Measurements from ENCODE around the gene RNF31.

RNF31 gene

DNA sequence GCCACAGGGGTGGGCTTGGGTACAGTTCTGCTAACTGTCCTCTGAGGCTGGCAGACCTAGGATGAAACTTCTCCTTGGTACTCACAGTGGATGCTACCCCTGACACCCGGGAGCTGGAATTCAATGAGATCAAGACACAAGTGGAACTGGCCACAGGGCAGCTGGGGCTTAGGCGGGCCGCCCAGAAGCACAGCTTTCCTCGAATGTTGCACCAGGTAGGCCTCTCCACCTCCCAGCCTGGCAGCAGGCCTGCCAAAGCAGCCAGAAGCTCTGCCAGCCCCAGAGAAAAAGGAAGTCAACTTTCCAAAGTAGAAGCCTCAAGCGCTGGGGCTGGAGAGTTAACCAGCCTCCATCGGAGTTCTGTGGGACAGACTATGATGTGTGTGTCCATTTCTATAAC is 30.1 kb upstream of the RNF31 start:
- DNase-seq = no peak

DNA sequence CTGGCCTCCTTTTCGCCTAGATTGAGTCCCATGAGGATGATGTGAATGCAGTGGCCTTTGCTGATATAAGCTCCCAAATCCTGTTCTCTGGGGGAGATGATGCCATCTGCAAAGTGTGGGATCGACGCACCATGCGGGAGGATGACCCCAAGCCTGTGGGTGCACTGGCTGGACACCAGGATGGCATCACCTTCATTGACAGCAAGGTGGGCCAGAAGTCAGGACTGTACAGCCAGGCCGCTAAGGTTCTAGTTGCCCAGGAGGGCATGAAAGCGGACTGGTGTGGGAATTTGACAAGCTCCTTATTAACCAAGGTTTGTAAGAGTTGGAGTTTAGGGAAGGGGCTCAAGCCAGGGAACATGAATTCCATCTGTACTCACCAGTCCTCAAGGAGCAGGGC is 27.6 kb upstream of the RNF31 start:
- DNase-seq = no peak

DNA sequence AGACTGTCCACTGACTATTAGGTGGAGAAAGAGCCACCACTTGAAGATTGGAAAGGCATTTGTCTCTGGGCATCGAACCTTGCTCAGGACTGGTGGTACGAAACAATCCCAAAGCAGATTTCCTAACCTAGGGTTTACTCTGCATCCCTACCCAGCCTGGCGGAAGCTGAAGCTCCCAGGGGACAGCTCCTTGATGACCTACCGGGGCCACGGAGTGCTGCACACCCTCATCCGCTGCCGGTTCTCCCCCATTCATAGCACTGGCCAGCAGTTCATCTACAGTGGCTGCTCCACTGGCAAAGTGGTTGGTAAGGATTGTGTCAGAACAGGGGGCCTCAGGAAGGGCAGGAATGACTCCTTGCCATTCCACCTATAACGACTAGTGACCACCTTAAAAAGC is 26.1 kb upstream of the RNF31 start:
- no peak for DNase-seq

DNA sequence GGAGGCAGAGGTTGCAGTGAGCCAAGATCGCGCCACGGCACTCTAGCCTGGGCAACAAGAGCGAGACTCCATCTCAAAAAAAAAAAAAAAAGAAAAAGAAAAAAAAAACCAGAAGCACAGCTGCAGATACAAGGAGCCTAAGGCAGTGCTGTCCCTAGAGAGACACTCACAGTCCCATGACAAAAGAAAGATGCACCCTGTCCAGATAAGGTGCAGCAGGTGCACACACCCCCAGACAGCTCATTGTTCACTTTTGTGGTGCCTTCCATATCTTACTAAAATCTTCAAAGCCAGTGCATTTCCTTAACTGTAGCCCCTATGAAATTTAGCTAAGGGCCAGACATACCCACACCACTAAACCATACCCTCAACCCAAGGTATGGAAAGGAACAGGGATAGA is 24.9 kb upstream of the RNF31 start:
- no peak for DNase-seq

DNA sequence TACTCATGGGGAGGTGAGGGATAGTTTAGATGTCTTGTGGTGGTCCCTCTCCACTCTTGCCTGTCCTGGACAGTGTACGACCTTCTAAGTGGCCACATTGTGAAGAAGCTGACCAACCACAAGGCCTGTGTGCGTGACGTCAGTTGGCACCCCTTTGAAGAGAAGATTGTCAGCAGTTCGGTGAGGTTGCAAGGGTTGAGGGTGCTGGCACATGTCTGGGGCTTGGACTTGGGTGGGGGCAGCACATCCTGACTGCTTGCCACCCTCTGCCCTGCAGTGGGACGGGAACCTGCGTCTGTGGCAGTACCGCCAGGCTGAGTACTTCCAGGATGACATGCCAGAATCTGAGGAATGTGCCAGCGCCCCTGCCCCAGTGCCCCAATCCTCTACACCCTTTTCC is 24.4 kb upstream of the RNF31 start:
- no peak for DNase-seq

DNA sequence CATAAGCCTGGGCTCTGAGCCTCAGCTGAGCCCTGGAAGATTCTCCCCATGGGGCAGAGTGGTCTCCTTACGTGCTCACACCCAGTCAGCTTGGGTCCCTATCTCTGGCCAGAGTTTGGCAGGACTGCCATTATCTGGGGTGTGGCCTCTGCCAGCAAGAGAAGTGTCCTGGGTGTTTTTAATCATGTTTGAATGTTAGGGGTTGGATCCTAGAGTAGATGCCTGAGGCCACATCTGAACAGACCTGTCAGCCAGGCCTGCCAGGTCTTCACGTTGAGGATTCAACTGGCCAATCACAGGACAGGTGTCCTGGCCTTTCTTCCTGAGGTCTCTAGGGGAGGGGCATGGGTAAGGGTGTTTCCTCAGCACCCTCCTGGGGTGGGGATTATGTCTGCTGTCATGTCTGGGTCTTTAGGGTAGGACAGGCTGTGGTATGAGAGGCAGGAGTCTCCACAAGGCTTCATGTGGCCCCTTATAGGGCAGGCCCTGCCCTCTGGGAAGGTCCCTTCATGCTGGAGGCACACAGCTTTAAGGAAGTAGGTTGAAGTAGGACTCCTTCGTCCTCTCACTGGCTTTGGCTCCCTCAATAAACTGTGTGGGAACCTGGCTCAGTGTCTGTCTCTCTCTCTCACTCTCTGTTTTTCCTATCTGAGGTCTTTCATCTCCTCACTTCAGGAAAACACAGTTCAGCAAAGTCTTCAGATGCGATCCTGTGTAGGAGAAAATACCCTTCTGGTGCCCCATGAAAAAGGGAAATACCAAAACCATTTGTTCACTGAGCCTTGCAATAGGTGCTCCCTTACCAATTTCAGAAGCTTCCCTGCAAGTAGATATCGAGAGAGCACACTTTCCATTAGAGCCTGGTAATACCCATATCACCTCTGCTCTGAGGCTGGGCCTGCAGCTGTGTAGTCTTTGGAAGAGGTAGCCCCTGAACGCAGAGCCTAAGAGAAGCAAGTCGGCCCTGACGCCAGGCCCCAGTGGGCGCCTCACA is 23.6 kb upstream of the RNF31 start:
- DNase-seq = no peak

DNA sequence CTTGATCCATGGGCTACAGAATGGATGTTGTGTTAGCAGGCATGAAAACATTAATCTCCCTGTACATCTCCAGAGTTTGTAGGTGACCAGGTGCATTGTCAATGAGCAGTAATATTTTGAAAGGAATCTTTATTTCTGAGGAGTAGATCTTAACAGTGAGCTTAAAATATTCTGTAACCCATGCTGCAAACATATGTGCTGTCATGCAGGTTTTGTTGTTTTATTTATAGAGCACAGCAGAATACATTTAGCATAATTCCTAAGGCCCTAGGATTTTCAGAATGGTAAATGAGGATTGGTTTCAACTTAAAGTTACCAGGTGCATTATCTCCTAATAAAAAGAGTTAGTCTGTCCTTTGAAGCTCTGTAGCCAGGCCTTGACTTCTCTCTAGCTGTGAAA is 20.4 kb upstream of the RNF31 start:
- DNase-seq = no peak

DNA sequence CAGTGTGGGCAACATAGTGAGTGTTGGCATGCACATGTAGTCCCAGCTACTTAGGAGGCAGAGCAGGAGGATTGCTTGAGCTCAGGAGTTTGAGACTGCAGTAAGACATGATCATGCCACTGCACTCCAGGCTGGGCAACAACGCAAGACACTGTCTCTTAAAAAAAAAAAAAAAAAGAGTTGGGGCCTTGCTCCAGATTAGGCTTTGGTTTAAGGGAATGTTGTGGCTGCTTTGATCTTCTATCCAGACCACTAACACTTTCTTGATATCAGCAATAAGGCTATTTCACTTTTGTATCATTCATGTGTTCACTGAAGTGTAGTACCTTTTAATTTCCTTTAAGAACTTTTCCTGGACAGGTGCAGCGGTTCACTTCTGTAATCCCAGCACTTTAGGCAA is 19.6 kb upstream of the RNF31 start:
- no peak for DNase-seq

DNA sequence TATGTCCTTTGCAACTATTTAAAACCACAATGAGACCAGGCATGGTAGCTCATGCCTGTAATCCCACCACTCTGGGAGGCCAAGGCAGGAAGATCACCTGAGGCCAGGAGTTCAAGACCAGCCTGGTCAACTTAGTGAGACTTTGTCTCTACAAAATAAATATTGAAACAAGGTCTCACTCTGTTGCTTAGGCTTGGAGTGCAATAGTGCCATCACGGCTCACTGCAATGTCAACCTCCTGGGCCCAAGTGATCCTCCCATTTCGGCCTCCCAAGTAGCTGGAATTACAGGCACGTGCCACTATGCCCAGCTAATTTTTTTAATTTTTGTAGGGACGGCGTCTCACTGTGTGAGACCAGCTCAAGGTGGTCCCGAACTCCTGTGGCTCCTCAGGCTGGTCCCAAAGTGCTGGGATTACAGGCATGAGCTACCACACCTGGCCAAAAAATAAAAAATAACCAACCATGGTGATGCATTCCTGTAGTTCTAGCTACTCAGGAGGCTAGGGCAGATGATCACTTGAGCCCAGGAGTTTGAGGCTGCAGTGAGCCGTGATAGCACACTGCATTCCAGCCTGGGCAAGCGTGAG is 17.8 kb upstream of the RNF31 start:
- no peak for DNase-seq

DNA sequence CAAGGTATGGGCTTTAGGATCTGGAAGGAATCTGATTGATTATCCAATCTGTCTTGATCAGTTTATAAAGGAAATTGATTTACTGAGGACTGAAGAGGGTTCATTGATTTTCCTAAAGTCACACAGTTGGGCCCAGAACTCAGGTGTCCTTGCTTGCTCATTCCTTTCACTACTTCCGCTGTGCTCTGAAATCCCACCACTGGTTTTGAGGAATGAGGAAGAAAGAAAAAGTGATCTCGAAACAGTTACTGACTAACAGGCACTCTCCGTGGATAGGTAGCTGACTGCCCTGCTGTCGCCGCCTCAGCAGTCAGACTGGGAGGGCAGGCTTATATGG is 16.9 kb upstream of the RNF31 start, which contains the start of gene FITM1:
Gene FITM1 (plus strand): TSS at position 280 of the 337 bp plus-strand sequence. CDS start 905 bp downstream, outside the sequence.
- DNase-seq = no peak

DNA sequence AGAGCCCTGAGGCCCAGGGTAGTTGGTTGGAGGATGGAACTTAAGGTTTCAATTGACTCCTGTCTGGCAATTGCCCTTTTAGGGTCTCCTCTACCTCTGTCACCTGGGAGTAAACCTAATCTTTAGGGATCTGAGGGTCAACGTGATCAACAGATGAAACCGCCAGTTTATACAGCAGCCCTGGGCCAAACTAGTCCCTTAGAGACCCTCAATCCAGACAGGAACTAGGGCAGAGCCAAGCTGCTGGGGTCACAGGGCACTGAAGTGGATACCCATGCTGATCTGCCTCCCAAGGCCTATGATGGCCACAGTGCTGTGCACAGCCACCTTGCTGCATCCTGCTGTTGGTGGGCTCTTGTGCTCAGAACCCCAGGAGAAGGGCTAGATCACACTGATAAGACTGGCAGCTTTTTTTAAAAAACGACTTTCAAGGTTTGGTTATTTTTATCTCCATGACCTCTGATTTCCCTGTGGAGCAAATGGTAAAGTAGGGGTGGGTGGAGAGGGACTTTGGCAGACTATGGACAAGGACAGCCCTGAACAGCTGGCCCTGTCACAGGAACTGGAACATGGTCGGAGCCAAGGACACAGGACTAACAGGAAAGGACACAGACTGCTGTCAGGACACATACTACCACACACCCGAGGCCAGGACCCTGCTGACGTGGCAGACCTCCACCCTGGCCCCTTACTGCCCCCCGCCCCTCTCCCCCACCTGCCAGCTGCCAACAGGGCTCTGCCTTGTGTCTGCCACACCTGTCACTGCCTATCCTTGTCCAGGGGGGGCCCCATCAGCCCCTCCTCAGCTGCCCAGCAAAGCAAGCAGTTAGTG is 16.4 kb upstream of the RNF31 start:
- no peak for DNase-seq

DNA sequence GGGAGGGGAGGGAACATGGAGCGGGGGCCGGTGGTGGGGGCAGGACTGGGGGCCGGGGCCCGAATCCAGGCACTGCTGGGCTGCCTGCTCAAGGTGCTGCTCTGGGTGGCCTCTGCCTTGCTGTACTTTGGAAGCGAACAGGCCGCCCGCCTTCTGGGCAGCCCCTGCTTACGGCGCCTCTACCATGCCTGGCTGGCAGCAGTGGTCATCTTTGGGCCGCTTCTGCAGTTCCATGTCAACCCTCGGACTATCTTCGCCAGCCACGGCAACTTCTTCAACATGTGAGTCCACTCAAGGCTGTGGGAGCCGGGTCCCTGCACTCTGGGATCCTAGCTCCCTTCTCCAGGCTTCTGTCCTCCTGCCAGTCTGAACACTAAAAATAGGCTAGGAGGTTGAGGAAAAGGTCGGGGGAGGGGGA is 15.7 kb upstream of the RNF31 start:
- no peak for DNase-seq

DNA sequence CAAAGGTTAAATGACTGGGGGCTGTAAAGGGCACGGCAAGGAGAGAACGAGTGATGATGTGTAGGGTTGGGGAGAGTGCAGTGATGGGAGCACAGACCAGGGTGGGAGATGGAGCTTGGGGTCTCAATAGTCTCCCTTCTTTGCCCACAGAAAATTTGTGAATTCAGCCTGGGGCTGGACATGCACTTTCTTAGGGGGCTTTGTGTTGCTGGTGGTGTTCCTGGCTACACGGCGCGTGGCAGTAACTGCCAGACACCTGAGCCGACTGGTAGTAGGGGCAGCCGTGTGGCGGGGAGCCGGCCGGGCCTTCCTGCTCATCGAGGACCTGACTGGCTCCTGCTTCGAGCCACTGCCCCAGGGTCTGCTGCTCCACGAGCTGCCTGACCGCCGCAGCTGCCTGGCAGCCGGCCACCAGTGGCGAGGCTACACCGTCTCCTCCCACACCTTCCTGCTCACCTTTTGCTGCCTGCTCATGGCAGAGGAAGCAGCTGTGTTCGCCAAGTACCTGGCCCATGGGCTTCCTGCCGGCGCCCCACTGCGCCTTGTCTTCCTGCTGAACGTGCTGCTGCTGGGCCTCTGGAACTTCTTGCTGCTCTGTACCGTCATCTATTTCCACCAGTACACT is 15.1 kb upstream of the RNF31 start:
- DNase-seq = peak; percentile 72

DNA sequence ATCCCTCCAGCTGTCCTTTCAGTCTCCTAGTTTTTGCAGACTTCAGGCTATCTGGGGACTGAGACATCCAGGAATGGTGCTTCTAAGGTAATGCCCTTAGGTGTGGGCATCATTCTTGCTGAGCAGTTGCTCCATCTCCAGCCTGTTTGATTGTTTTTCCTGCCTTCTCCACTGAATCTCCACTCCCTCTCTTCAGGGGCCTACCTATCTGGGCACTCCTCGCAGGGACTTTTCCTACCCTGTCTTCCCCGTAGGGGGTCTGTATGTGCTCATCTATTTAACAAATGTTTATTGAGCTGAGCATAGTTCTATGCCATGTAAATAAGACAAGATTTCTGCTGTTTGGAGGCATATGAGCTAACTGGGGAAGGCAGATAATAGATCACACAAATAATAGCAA is 14.3 kb upstream of the RNF31 start:
- DNase-seq = no peak

DNA sequence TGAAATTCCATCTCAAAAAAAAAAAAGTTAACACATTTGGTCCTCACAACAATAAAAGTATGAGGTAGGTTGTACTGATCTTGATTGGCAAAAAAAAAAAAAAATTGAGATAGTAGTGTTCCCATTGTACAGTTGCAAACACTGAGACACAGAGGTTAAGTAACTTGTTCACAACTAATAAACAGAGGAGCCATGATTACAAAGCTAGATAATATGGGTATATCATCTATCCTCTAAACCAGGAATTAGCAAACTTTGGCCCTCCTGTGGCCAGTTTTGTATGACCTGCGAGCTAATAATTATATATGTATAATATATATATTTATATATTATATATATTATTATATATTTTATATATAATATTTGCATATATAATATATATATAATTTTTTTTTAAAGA is 13.6 kb upstream of the RNF31 start:
- no peak for DNase-seq

DNA sequence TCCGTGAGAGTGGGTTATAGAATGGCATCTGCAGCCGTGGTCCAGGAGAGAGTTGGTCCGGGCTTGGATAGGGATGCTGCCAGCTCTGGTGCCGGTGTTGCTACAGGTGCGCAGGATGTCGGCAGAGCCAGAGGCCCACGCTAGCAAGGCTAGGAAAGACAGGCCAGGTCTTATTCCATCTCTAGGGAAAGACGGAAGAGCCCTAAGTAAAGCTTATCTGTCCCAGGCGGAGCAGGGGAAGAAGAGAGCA is 11.8 kb upstream of the RNF31 start:
- DNase-seq = no peak

DNA sequence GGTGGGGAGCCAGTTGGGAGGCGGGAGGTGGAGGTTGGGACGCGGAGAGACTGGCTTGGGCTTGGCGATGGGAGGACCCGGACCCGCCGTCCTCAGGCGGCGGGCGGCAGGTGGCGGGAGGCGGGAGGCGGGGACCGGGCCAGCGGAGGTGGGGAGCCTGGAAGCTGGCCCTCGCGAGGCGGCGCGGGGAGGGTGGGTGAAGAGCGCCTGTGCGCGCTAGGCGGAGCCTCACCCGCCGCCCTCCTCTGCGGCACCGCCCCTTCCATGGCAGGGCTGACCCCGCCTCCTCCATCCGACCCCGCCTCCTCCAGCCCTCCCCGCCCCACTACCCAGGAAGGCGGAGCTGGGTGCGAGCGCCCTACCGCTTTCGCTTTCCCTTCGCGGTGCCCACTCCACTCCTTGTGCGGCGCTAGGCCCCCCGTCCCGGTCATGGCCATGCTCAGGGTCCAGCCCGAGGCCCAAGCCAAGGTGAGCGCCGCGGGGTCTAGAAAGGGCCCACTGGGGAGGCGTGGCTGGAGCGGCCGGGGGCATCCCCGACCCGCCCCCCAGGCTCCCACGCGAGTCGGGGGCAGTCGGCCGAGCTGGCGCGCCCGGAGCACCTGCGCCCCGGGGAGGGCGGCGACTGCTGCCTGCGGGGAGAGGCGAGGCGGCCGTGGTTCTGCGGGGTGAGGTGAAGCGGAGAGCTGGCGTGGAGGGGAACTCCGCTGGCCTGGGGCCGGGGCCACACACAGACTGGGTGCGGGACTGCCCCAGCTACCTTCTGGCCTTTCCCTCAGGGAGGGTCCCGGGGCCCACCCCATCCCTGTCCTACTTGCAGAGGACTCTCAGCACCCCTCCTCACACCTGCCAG is 11.2 kb upstream of the RNF31 start, which contains the start of gene PSME1:
Gene PSME1 (plus strand): TSS at position 361 of the 850 bp plus-strand sequence. CDS start 69 bp downstream, at position 430.
- DNase-seq = peak; percentile 73

DNA sequence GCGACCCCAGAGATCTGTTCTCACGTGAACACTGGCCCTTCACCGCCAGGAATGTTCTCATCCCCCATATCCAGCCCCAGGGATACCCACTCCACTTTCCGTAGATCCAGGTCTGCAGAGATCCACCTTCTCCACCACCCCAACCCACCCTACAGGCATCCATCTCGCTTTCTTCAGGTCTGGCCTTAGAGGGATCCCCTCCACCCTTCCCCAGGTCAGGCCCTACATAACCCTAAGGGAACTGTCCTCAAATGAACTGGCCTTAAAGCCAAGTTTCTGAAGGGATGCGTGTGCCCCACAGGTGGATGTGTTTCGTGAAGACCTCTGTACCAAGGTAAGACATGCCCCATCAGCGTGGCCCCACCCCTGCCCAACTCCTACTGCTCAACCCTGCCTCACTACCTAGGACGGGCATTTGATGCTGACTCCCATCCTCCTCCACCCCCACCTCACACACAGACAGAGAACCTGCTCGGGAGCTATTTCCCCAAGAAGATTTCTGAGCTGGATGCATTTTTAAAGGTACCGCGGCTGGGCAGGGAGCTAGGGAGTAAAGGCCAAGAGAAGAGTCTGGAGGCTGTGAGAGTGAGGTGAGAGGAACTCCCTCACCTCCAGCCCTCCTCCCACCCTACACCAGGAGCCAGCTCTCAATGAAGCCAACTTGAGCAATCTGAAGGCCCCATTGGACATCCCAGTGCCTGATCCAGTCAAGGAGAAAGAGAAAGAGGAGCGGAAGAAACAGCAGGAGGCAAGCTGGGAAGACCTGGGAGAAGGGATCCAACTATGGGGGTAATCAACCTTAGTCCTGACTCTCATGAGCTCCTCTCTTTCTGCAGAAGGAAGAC is 10.4 kb upstream of the RNF31 start:
- DNase-seq = no peak

DNA sequence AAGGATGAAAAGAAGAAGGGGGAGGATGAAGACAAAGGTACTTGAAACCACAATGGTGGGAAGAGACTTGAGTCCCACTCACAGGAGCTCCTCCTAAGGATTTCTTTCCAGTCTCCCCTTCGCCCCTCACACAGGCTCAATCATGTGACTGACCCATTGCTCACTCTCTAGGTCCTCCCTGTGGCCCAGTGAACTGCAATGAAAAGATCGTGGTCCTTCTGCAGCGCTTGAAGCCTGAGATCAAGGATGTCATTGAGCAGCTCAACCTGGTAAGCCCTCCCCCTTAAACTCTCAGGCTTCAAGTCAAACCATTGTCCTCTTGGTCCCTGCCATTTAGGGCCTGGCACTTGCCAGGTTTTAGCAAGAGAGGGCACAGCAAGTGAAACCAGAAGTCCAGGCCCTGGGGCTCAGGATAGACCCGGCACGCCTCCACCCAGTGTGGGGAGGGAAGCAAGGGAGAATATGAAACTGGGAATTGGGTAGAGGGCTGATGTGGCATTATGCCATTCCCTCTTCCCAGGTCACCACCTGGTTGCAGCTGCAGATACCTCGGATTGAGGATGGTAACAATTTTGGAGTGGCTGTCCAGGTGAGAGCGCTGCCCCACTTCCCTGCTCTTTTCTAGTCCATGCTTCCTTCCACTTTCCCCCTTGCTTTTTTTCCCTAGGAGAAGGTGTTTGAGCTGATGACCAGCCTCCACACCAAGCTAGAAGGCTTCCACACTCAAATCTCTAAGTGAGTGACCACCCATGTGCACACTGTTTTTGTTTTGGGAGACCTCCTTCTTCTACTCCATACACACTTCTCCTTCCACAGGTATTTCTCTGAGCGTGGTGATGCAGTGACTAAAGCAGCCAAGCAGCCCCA is 9.5 kb upstream of the RNF31 start:
- DNase-seq = no peak

Measured in NCI-H2029 treated with DMSO at 0.1 percent for 48 hours (cell line).